GM12878 (cell line): Measurements from ENCODE around the gene HYAL4. TPM values are rescaled to one million over a fixed set of nuclear protein-coding genes. Genes with fewer than 3 reads are reported as not detected.
"Not testable (repeated sequence)": the region's sequence is repeated elsewhere in the genome, so short reads cannot be mapped to it uniquely, and the experiment has no call there.

Experiments
- ATAC-seq: fragments of 200-7000 bp; cut with Tn5 transposase; 3 replicates; pipeline ENCODE4 v1.9.1; 2020; ENCODE audit warnings: mild to moderate bottlenecking, moderate library complexity
- BruUV-seq: library from RNA; stranded (reverse); fragments of 400-500 nt; replicated peaks from 2 replicates; lab custom pipeline; 2021; lab: Mats Ljungman, UMichigan
- CTCF ChIA-PET: fragments of 300-600 bp; sonication (Branson Sonifier 250); formaldehyde crosslinking; extraction: SDS; loops from one replicate; lab custom pipeline; 2021; ENCODE audit warnings: inconsistent platforms; lab: Yijun Ruan, JAX
- POLR2A ChIA-PET: fragments of 350-600 bp; formaldehyde crosslinking; extraction: SDS; loops from one replicate; lab custom pipeline; 2021; ENCODE audit warnings: inconsistent platforms; lab: Charles Lee
- RAD21 ChIA-PET: fragments of 300-600 bp; sonication (Branson Sonifier 250); formaldehyde crosslinking; loops from one replicate; lab custom pipeline; 2023; ENCODE audit warnings: antibody characterized with exemption; ENCODE audit not compliant: unreplicated experiment; lab: Charles Lee
- SMC1A ChIA-PET: fragments of 300-600 bp; sonication (Branson Sonifier 250); formaldehyde crosslinking; loops from one replicate; lab custom pipeline; 2023; ENCODE audit not compliant: unreplicated experiment, uncharacterized antibody; lab: Charles Lee
- DNase-seq: peaks from one replicate; pipeline ENCODE4 v3.0.0-alpha.2; 2011; ENCODE audit warnings: low read depth, low spot score
- FAIRE-seq: peaks from 3 replicates; lab custom pipeline; 2011; peaks lifted over from hg19 to GRCh38; lab: Jason Lieb, UNC
- H2AFZ ChIP-seq: 2 replicates; pipeline ENCODE4 v1.6.0; 2011; ENCODE audit warnings: low read depth, low read length, control low read depth; ENCODE audit not compliant: control insufficient read depth
- H3K27ac ChIP-seq: 2 replicates; pipeline ENCODE4 v1.5.1; 2011; ENCODE audit warnings: control low read depth; ENCODE audit not compliant: control insufficient read depth, insufficient read depth
- H3K27me3 ChIP-seq, 2 experiments: replicated peaks in 1 of 2; 2 replicates each; pipeline versions ENCODE4 v1.6.0 to v1.6.1; 2011; ENCODE audit warnings: low read length in 1 of 2; ENCODE audit not compliant: control insufficient read depth in 2 of 2, insufficient read depth in 2 of 2
- H3K36me3 ChIP-seq, 2 experiments: 2 replicates each; pipeline ENCODE4 v1.5.1; 2011; ENCODE audit warnings: low read length in 1 of 2; ENCODE audit not compliant: control insufficient read depth in 2 of 2, insufficient read depth in 2 of 2
- H3K4me1 ChIP-seq: 2 replicates; pipeline ENCODE4 v1.6.1; 2011; ENCODE audit warnings: mild to moderate bottlenecking, low read length, moderate library complexity, mixed read lengths; ENCODE audit not compliant: control insufficient read depth, insufficient read depth
- H3K4me2 ChIP-seq: 2 replicates; pipeline ENCODE4 v1.6.0; 2011; ENCODE audit warnings: control low read depth; ENCODE audit not compliant: control insufficient read depth, insufficient read depth
- H3K4me3 ChIP-seq: fragments of 200-600 bp; sonication (generic); 2 replicates; pipeline ENCODE4 v1.5.1; 2016
- H3K79me2 ChIP-seq: 2 replicates; pipeline ENCODE4 v1.6.0; 2011; ENCODE audit warnings: low read length; ENCODE audit not compliant: control insufficient read depth, insufficient read depth
- H3K9ac ChIP-seq: 2 replicates; pipeline ENCODE4 v1.8.0; 2011; ENCODE audit warnings: low read length, control low read depth, mixed read lengths; ENCODE audit not compliant: control insufficient read depth, insufficient read depth
- H3K9me3 ChIP-seq: replicated peaks from 3 replicates; pipeline ENCODE4 v1.5.1; 2011; ENCODE audit warnings: mild to moderate bottlenecking, low read length; ENCODE audit not compliant: control insufficient read depth, insufficient read depth
- H4K20me1 ChIP-seq: 2 replicates; pipeline ENCODE4 v1.6.0; 2011; ENCODE audit not compliant: control insufficient read depth, insufficient read depth
- HDGF ChIP-seq: fragments of 450-650 bp; IDR thresholded peaks from 2 replicates; pipeline ENCODE4 v1.6.1; 2016; ENCODE audit warnings: antibody characterized with exemption
- WGBS: methylation state at CpG from one replicate; pipeline ENCODE4 v1.1.6; 2016; ENCODE audit warnings: low lambda C conversion rate; ENCODE audit not compliant: insufficient replicate concordance, insufficient coverage; ENCODE audit errors: missing lambda C conversion rate; 5-methylcytosine and 5-hydroxymethylcytosine counted together
- in situ Hi-C: fragments of 300-500 bp; cut with MboI; formaldehyde crosslinking; loops from 9 replicates; pipeline ENCODE4 v1.14.3; 2018; ENCODE audit warnings: mixed read lengths
- intact Hi-C: fragments of 100-400 bp; cut with micrococcal nuclease; formaldehyde crosslinking; loops from one replicate; pipeline ENCODE4 v1.14.2; 2022; ENCODE audit not compliant: unreplicated experiment
- polyA plus RNA-seq, 11 experiments: library from polyadenylated mRNA; depleted of rRNA in 4 of 11; unstranded in 6 of 11; stranded (reverse) in 5 of 11; fragments of >200 nt; fragmentation: Nextera tagmentation in 4 of 11; fragmentation: Illumina TruSeq in 1 of 11; extraction: Ambion mirVana in 4 of 11; extraction: Trizol in 1 of 11; gene quantifications; 1 replicate in 1 of 11; 2 replicates in 10 of 11; pipeline versions ENCODE4 v1.2.1 to v1.2.3, GENCODE V29; 2011 to 2016; ENCODE audit warnings: inconsistent platforms in 2 of 11, missing spikeins in 2 of 11, low read depth in 1 of 11
- total RNA-seq, 4 experiments: library from RNA; depleted of rRNA in 3 of 4; stranded (reverse); fragments of >200 nt in 3 of 4; fragmentation: Illumina TruSeq in 1 of 4; extraction: Trizol in 1 of 4; gene quantifications; 2 replicates each; pipeline versions ENCODE4 v1.2.1 to v1.2.3, GENCODE V29; 2013 to 2021

Gene HYAL4
- total and polyA plus RNA-seq, 10 of the 15 experiments (the other 5 are each of a cell fraction or from before 2014, with no cell fraction given): 0.14 to 0.88 (median 0.26) TPM; not detected in 1

DNA sequence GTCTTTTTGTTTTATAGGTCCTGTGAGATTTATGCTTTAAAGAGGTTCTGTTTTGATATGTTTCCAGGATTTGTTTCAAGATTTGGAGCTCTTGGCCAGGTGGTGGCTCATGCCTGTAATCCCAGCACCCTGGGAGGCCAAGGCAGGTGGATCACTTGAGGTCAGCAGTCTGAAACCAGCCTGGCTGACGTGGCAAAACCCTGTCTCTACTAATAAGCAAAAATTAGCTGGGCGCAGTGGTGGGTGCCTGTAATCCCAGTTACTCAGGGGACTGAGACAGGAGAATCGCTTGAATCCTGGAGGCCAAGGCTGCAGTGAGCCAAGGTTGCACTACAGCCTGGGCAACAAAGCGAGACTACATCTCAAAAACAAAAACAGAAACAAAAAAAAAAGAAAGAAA, 8.3 kb upstream of the HYAL4 start (continued):
- no peak for TF ChIP-seq HDGF

DNA sequence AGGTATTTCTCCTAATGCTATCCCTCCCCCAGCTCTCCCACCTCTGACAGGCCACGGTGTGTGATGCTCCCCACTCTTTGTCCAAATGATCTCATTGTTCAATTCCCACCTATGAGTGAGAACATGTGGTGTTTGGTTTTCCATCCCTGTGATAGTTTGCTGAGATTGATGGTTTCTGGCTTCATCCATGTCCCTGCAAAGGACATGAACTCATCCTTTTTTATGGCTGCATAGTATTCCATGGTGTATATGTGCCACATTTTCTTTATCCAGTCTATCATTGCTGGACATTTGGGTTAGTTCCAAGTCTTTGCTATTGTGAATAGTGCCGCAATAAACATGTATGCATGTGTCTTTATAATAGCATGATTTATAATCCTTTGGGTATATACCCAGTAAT, 5.9 kb upstream of the HYAL4 start:
- H3K9me3 ChIP-seq, H3K36me3 ChIP-seq, in situ Hi-C loops, H3K4me3 ChIP-seq, H3K4me2 ChIP-seq, H3K4me1 ChIP-seq, RAD21 ChIA-PET, H3K9ac ChIP-seq, H3K27me3 ChIP-seq, H2AFZ ChIP-seq, BruUV-seq, FAIRE-seq, H4K20me1 ChIP-seq, POLR2A ChIA-PET, H3K79me2 ChIP-seq, ATAC-seq, H3K27ac ChIP-seq, intact Hi-C loops, DNase-seq: not testable (repeated sequence)
- SMC1A ChIA-PET: interaction anchor here (0.8 kb wide), 1 partner anchor 13 kb away, joined by 3 read pairs; no protein-coding TSS in a partner anchor
- CTCF ChIA-PET: interaction anchor here (1.0 kb wide), 1 partner anchor 26 kb away, joined by 4 read pairs; no protein-coding TSS in a partner anchor
- 70% methylated on average over 2 of the region's 2 CpGs for WGBS

DNA sequence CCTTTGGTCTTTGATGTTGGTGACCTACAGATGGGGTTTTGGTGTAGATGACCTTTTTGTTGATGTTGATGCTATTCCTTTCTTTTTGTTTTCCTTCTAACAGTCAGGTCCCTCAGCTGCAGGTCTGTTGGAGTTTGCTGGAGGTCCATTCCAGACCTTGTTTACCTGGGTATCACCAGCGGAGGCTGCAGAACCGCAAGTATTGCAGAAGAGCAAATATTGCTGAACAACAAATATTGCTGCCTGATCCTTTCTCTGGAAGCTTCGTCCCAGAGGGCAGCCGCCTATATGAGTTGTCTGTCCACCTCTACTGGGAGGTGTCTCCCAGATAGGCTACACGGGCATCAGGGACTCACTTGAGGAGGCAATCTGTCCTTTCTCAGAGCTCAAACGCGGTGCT, 827 bp upstream of the HYAL4 start:
- ChIA-PET CTCF (interaction anchor here (0.7 to 4.5 kb wide), 3 partner anchors 14 to 46 kb away, joined by 3 to 25 read pairs (median 8); no protein-coding TSS in a partner anchor), RAD21 (interaction anchor here (1.2 kb wide), 2 partner anchors 21 to 70 kb away, joined by 3 to 5 read pairs; no protein-coding TSS in a partner anchor), SMC1A (interaction anchor here (2.8 to 4.1 kb wide), 2 partner anchors 19 to 21 kb away, joined by 19 to 26 read pairs; no protein-coding TSS in a partner anchor)
- H3K36me3 ChIP-seq, POLR2A ChIA-PET, H4K20me1 ChIP-seq, BruUV-seq, H3K4me2 ChIP-seq, H3K79me2 ChIP-seq, intact Hi-C loops, ATAC-seq, H3K9me3 ChIP-seq, H3K27ac ChIP-seq, H3K4me3 ChIP-seq, H3K4me1 ChIP-seq, FAIRE-seq, H3K27me3 ChIP-seq, DNase-seq, H3K9ac ChIP-seq, in situ Hi-C loops, H2AFZ ChIP-seq: not testable (repeated sequence)
- WGBS: 82% methylated on average over 7 of the region's 7 CpGs
